Neutrophil (primary cell): ENCODE results near the gene ANOS1.

Experiments used
- H3K27ac ChIP-seq: fragments of 200-600 bp; sonication (generic); 2 replicates; pipeline ENCODE4 v1.5.1; 2016; ENCODE audit warnings: mild to moderate bottlenecking, moderate library complexity
- H3K27me3 ChIP-seq: fragments of 200-600 bp; sonication (generic); 2 replicates; pipeline ENCODE4 v1.6.0; 2016; ENCODE audit warnings: mild to moderate bottlenecking
- H3K36me3 ChIP-seq: fragments of 200-600 bp; sonication (generic); 2 replicates; pipeline ENCODE4 v1.5.1; 2017
- H3K4me1 ChIP-seq, 2 experiments: fragments of 200-600 bp in 1 of 2; sonication (generic) in 1 of 2; 1 replicate in 1 of 2; 2 replicates in 1 of 2; pipeline versions ENCODE4 v1.5.1 to v1.6.1; 2013 to 2016; ENCODE audit warnings: low read depth in 1 of 2, low read length in 1 of 2, mild to moderate bottlenecking in 1 of 2, moderate library complexity in 1 of 2; ENCODE audit not compliant: control insufficient read depth in 1 of 2, insufficient read depth in 1 of 2
- H3K4me3 ChIP-seq, 2 experiments: fragments of 200-600 bp in 1 of 2; sonication (generic) in 1 of 2; 1 replicate in 1 of 2; 2 replicates in 1 of 2; pipeline ENCODE4 v1.5.1; 2013 to 2016; ENCODE audit warnings: low read depth in 1 of 2, low read length in 1 of 2, mild to moderate bottlenecking in 1 of 2, moderate library complexity in 1 of 2
- H3K9me3 ChIP-seq: fragments of 200-600 bp; sonication (generic); 2 replicates; pipeline ENCODE4 v1.5.1; 2016
- CTCF ChIP-seq: fragments of 200-600 bp; sonication (generic); IDR thresholded peaks from 2 replicates; pipeline ENCODE4 v1.5.1; 2016; ENCODE audit warnings: antibody characterized with exemption

Gene ANOS1

GRCh38 chrX:8627796-8628195 is 104.1 kb downstream of the ANOS1 start:
- H3K9me3 ChIP-seq, result no peaks in the 10 kb centered on the region
- TF ChIP-seq CTCF, result no peak

DNA sequence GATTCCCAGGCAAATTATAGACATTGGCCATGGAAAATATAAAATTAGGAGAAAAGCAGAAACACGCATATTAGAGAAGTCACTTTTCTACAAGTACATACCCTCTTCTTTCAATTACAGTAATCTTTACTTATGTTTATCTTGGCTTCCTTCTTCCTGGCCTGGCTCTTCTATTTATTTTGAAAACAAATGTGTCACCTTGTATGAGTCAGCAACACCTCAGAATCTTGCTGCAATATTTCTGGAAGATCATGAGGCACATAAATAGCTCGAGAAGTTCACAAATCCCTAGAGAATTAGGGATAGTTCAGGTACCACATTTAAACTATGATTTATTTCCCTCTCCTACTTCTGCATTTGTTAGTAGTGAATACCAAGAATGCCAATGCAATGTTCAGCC is 124.6 kb downstream of the ANOS1 start:
- Histone ChIP-seq H3K27ac (no peak overlapping the region), H3K9me3 (no peaks in the 10 kb centered on the region), H3K36me3 (no peaks in the 10 kb centered on the region), H3K4me1 (no peaks in the 10 kb centered on the region), H3K4me3 (no peak overlapping the region), H3K27me3 (no peaks in the 10 kb centered on the region)
- TF ChIP-seq CTCF, result no peak

More at GRCh38 chrX:8627796-8628195, 104.1 kb downstream of the ANOS1 start:
- H3K4me1 ChIP-seq, result no peaks in the 10 kb centered on the region
- H3K27me3 ChIP-seq, result no peaks in the 10 kb centered on the region
- H3K36me3 ChIP-seq, result no peaks in the 10 kb centered on the region
- H3K27ac ChIP-seq, result no peak overlapping the region
- no peak overlapping the region for H3K4me3 ChIP-seq

- H3K27ac ChIP-seq, result no peak overlapping the region
- H3K4me3 ChIP-seq, result no peak overlapping the region
- H3K9me3 ChIP-seq, result no peaks in the 10 kb centered on the region
- no peaks in the 10 kb centered on the region for H3K36me3 ChIP-seq
- H3K27me3 ChIP-seq, result no peaks in the 10 kb centered on the region
- no peaks in the 10 kb centered on the region for H3K4me1 ChIP-seq
- no peak for TF ChIP-seq CTCF
Observed at GRCh38 chrX:8604131-8604530, 127.8 kb downstream of the ANOS1 start.

- Histone ChIP-seq H3K4me1 (no peaks in the 10 kb centered on the region), H3K36me3 (no peaks in the 10 kb centered on the region), H3K4me3 (no peak overlapping the region), H3K27ac (no peak overlapping the region), H3K27me3 (no peaks in the 10 kb centered on the region), H3K9me3 (no peaks in the 10 kb centered on the region)
- no peak for TF ChIP-seq CTCF
Observed at GRCh38 chrX:8591501-8591900, 140.4 kb downstream of the ANOS1 start.

DNA sequence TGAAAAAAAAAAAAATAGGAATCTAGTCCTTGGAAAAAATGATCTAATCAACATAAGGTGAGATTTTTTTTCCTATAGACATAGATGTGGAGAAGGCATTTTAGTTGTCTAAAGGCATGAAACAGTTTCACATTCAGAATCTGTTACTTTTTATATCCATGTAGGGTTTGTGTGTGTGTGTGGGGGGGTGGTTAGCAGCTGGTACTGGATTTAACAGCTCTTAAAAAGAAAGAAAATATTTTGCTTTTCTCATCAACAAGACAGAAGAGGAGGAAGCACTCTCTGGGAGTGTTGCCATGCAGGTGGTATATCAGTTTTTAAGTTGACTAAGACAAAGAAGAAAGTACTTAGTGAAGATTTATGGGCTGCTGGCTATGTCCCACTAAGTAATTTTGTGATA is 145.0 kb downstream of the ANOS1 start:
- no peak for TF ChIP-seq CTCF
- no peaks in the 10 kb centered on the region for H3K36me3 ChIP-seq
- H3K9me3 ChIP-seq, result no peaks in the 10 kb centered on the region
- no peak overlapping the region for H3K4me3 ChIP-seq
- no peak overlapping the region for H3K27ac ChIP-seq
- no peaks in the 10 kb centered on the region for H3K27me3 ChIP-seq
- no peaks in the 10 kb centered on the region for H3K4me1 ChIP-seq

DNA sequence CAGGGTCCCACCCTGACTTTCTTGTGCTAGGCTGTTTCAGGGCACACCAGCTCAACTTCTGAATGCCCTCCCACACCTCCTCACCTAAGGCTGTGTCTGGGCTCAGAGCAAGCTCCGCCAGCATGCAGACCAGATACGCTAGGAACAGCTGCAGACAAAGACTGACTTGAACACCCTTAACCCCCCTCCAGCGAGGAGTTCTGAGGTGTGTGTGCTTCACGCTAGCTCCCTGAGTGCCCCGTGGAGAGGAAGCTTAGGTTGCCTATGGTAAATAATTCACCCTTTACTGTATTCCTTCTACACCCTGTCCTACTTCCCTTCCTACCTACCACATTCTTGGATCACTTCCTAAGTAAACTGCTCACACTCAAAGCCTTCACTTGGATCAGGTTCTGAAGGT is 152.3 kb downstream of the ANOS1 start:
- H3K36me3 ChIP-seq, result no peaks in the 10 kb centered on the region
- no peak for TF ChIP-seq CTCF
- no peaks in the 10 kb centered on the region for H3K9me3 ChIP-seq
- no peak overlapping the region for H3K4me3 ChIP-seq
- H3K4me1 ChIP-seq, result no peaks in the 10 kb centered on the region
- H3K27me3 ChIP-seq, result no peaks in the 10 kb centered on the region
- H3K27ac ChIP-seq, result no peak overlapping the region
